G401 (cell line): ENCODE data around the gene MARK1. TPM values are rescaled to one million over a fixed set of nuclear protein-coding genes. Genes with fewer than 3 reads are reported as not detected.
A peak's percentile ranks its signal among the peaks of the same experiment; 100 is the strongest.
"Not testable (repeated sequence)": the region's sequence is repeated elsewhere in the genome, so short reads cannot be mapped to it uniquely, and the experiment has no call there.

Experiments
- DNase-seq: peaks from one replicate; pipeline ENCODE4 v3.0.0-alpha.2; 2015; ENCODE audit warnings: low spot score
- in situ Hi-C: cut with HindIII; loops from 2 replicates; pipeline ENCODE4 v1.10.0; 2016; ENCODE audit warnings: low sequenced_read_pairs, mixed read lengths
- total RNA-seq: library from RNA; depleted of rRNA; stranded (reverse); fragments of >200 nt; shearing (Covaris generic); gene quantifications from 2 replicates; pipeline ENCODE4 v1.2.3, GENCODE V29; 2014

Gene MARK1
- total RNA-seq, 1 experiment from 2014 or later: 6.4 TPM

- no peak for DNase-seq
- in situ Hi-C loops: no loop called here
Measured at GRCh38 chr1:220594356-220594755, 66.4 kb downstream of the MARK1 start.

- DNase-seq: no peak
- in situ Hi-C loops: no loop called here
Measured at GRCh38 chr1:220595179-220595578, 67.2 kb downstream of the MARK1 start.

- no peak for DNase-seq
- in situ Hi-C loops: no loop called here
Measured at GRCh38 chr1:220604926-220605325, 77.0 kb downstream of the MARK1 start.

- DNase-seq, in situ Hi-C loops: not testable (repeated sequence)
Measured at GRCh38 chr1:220605651-220606050, 77.7 kb downstream of the MARK1 start.

- DNase-seq, in situ Hi-C loops: not testable (repeated sequence)
Measured at GRCh38 chr1:220611100-220611499, 83.2 kb downstream of the MARK1 start.

- DNase-seq: no peak
- in situ Hi-C loops: no loop called here
Measured at GRCh38 chr1:220616836-220617235, 88.9 kb downstream of the MARK1 start.

GRCh38 chr1:220628431-220628830 is 100.5 kb downstream of the MARK1 start:
- in situ Hi-C loops: no loop called here
- DNase-seq: no peak

GRCh38 chr1:220631238-220631815 is 103.4 kb downstream of the MARK1 start:
- in situ Hi-C loops: no loop called here
- DNase-seq: no peak

GRCh38 chr1:220637759-220638158 is 109.8 kb downstream of the MARK1 start:
- in situ Hi-C loops: no loop called here
- no peak for DNase-seq

- no peak for DNase-seq
- in situ Hi-C loops: no loop called here
Measured at GRCh38 chr1:220642285-220642684, 114.3 kb downstream of the MARK1 start.

GRCh38 chr1:220652995-220653394 is 125.1 kb downstream of the MARK1 start:
- DNase-seq: peak; percentile 62

GRCh38 chr1:220655509-220655908 is 127.6 kb downstream of the MARK1 start:
- DNase-seq: no peak
- in situ Hi-C loops: no loop called here

More at GRCh38 chr1:220652995-220653394, 125.1 kb downstream of the MARK1 start:
- in situ Hi-C loops: no loop called here

GRCh38 chr1:220655961-220656740 is 128.2 kb downstream of the MARK1 start:
- in situ Hi-C loops: no loop called here
- DNase-seq: peak; percentile 78

GRCh38 chr1:220666349-220666748 is 138.4 kb downstream of the MARK1 start:
- no peak for DNase-seq
- in situ Hi-C loops: no loop called here

GRCh38 chr1:220669005-220669404 is 141.1 kb downstream of the MARK1 start:
- no peak for DNase-seq
- in situ Hi-C loops: no loop called here

GRCh38 chr1:220670365-220670764 is 142.4 kb downstream of the MARK1 start:
- in situ Hi-C loops: no loop called here

GRCh38 chr1:220673921-220674320 is 146.0 kb downstream of the MARK1 start:
- in situ Hi-C loops: no loop called here
- no peak for DNase-seq

More at GRCh38 chr1:220670365-220670764, 142.4 kb downstream of the MARK1 start:
- DNase-seq: no peak

- DNase-seq: no peak
- in situ Hi-C loops: no loop called here
Measured at GRCh38 chr1:220677251-220677650, 149.3 kb downstream of the MARK1 start.

GRCh38 chr1:220680085-220680687 is 152.2 kb downstream of the MARK1 start:
- in situ Hi-C loops: no loop called here
- peak; percentile 61 for DNase-seq

GRCh38 chr1:220681220-220681880 is 153.4 kb downstream of the MARK1 start:
- in situ Hi-C loops: no loop called here
- no peak for DNase-seq
